HG02884 (cell line): Measurements from ENCODE around the gene UGT1A9.
"Not testable (repeated sequence)": the region's sequence is repeated elsewhere in the genome, so short reads cannot be mapped to it uniquely, and the experiment has no call there.

Source experiments
- ATAC-seq: cut with Tn5 transposase; IDR thresholded peaks from one replicate; pipeline ENCODE4 v1.9.1; 2021; ENCODE audit warnings: mild to moderate bottlenecking, moderate library complexity; ENCODE audit not compliant: unreplicated experiment

The UGT1A9 gene

DNA sequence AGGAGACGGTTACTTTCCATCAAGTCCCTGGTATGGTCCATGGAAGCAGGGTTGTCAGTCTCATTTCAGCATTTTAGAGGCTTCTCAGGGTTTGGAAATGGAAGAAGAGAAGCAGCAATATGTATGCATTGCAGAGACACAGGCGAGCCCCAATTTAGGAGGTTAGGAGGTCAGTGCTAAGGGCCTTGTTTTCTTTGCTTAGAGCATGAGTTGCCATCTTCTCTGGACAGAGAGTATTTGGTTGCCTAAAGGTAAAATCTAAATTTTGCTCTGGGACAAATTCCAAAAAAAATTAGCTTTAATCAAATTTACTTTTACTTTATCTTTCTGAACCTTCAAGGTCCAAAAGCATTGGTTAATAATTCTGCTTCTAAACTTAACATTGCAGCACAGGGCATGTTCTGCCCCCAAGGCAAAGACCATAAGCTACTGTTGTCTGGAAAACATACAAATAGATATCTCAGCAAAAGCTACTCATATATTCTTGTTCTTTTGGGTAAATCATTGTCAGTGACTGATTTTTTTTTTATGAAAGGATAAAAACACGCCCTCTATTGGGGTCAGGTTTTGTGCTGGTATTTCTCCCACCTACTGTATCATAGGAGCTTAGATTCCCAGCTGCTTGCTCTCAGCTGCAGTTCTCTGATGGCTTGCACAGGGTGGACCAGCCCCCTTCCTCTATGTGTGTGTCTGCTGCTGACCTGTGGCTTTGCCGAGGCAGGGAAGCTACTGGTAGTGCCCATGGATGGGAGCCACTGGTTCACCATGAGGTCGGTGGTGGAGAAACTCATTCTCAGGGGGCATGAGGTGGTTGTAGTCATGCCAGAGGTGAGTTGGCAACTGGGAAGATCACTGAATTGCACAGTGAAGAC, at the start of gene UGT1A9:
TSS of gene UGT1A9 (plus strand) at position 609 of the 872 bp plus-strand sequence. CDS start at position 646, 37 bp downstream.
- no peak for ATAC-seq

DNA sequence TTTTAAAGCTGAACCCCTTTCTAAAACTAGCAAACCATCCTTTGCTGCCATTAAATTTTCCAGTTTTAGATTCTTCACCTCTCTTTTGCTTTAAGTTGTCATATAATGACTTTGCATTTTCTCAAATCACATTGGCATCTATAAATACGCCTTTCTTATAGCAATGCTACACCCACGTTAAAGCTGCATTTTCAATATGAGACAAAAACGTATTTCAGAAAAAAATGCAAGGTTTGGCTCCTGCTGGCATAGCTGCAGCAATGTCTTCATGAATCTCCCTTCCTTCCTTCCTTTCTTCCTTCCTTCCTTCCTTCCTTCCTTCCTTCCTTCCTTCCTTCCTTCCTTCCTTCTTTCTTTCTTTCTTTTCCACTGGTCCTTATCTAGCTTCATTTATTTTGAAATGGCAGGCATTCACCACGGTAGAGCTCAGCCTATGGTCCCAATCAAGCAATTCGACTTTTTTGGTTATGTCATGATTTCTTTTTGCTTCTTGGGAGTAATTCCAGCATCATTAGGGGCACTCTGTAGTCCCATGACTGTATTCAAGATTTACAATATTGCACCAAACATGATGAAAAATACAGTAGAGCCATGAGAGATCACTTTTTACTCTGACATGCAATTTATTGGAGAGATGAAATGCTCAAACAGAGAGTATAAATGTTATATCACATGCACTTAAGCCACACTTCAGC, 44.2 kb upstream of the UGT1A9 start:
- ATAC-seq: no peak

DNA sequence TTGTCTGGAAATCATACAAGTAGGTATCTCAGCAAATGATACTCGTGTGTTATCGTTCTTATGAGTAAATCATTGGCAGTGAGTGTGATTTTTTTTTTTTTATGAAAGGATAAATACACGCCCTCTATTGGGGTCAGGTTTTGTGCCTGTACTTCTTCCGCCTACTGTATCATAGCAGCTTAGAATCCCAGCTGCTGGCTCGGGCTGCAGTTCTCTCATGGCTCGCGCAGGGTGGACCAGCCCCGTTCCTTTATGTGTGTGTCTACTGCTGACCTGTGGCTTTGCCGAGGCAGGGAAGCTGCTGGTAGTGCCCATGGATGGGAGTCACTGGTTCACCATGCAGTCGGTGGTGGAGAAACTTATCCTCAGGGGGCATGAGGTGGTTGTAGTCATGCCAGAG, 35.4 kb upstream of the UGT1A9 start, which contains the start of gene UGT1A10:
TSS of gene UGT1A10 (plus strand) at position 143 of the 400 bp plus-strand sequence. CDS start at position 218, 75 bp downstream.
- not testable (repeated sequence) for ATAC-seq

GRCh38 chr2:233638836-233639235, 32.9 kb upstream of the UGT1A9 start:
- ATAC-seq: no peak

DNA sequence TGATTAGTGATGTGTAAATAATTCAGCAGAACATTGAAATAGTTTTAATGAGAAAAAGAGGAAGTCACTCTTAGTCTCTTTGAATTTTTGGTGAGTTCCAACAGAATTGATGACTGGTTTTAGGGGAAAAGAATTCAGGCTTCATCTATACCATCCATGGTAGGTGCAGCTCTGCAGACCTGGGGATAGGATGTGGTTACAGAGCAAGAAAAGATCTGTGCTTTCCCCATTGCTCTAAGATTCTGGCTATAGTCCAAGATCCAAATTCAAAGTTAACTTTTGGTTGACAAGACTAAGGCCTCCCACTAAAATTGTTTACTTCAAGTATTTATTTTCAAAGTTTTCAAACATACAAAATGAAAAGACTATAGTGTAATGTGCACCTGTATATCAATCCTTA, 31.8 kb upstream of the UGT1A9 start:
- no peak for ATAC-seq

DNA sequence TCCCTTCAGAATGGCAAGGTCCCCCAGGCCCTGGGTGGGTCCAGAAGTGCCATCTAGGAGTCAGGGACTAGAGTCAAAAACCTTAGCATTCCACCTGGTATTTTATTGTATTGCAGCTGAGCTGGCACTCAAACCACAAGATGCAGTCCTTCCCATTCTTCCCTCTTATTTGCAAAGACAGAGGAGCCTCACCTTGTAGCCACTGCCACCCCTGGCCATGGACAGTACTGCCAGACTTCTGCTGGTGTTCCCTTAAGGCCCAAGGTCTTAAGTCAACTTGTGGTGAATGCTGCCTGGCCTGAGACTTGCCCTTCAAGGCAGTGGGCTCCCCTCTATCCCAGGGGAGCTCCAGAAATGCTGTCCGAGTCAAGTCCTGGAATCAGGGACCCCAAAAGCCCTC, 28.6 kb upstream of the UGT1A9 start:
- no peak for ATAC-seq

GRCh38 chr2:233646033-233646432, 25.7 kb upstream of the UGT1A9 start:
- not testable (repeated sequence) for ATAC-seq

DNA sequence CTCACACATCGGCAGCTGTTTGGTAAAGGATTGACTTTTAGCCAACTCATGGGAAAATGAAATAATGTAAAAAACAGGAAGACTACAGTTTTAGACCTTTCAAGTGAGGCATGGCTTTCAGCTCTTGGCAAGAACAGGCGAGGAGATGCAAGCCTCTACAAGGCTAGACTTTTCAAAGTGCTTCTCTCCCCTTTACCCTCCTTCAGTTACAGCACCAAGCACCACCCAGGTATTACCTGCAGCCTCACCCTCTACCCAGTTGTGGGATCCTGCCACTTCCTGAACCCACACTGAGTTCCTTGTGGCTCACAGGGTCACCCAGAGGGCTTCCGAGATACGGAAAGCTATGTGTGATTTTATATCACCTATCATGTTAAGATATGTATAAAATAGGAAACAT, 20.7 kb upstream of the UGT1A9 start:
- no peak for ATAC-seq

DNA sequence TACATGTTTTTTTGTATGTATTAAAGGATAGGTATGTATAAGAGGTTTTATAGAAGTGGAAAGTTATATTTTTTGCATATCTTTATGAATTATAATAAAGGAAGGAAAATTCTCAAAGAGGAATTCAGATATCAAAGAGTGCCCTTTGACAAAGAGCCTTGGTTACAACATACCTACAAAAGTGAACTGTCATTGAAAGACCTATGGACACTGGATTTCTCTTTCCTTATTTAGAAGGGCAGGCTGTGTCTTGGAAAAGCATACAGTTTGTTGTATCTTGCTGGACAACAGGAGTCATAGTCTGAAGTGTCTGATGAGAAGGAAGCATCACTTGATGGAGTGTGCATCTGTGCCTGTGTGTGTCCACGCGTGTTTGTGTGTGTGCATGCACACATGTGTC, 20.3 kb upstream of the UGT1A9 start:
- no peak for ATAC-seq

DNA sequence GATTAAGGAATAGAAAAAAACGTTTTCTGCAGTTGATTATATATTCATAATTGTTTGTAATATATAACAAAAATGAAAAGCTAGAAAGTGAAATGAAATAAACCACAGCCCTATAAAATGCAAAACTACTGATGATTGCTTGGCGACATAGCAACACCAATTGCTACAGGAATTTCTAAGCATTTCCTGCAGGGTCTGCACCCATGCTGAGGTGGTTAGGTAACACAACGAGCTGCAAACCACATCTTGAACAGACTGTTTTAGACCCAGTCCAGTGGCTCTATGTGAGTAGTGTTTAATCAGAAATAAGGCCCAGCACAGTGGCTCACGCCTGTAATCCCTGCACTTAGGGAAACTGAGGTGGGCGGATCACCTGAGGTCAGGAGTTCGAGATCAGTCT, 17.2 kb upstream of the UGT1A9 start:
- ATAC-seq: no peak

DNA sequence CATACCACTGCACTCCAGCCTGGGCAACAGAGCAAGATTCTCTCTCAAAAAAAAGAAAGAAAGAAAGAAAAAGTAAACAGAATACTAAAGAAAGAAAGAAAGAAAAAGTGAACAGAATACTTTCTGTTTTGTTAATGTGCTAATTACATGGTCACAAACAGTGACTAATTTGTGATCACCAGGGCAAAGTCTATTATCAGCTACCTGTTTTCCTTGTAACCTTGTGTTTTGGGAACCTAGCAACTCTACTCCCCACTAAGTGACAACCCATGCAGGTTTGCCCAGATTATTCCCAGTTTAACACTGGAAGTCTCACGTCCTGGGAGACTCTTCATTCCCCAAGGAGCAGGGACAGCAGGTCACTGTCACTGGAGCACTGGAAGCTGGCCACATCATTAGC, 16.7 kb upstream of the UGT1A9 start:
- ATAC-seq: no peak

DNA sequence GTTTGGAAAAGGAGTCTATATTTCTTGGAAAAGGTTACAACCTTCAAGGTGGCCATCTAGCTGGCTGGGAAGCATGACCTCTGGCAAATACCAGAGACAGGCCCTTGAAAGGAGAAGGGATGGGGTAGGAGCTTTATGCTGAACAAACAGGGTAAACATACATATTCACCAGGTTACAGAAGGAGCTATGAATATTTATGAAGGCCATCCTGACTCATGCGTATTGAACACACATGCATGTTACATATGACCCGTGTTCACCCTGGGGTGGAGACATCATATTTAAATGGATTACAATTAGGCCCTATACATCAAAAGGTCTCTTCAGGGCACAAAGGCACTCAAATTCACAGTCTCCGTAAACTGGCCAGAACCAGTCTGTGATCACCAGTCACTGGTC, 15.8 kb upstream of the UGT1A9 start:
- not testable (repeated sequence) for ATAC-seq

GRCh38 chr2:233656443-233656842, 15.3 kb upstream of the UGT1A9 start:
- ATAC-seq: no peak

DNA sequence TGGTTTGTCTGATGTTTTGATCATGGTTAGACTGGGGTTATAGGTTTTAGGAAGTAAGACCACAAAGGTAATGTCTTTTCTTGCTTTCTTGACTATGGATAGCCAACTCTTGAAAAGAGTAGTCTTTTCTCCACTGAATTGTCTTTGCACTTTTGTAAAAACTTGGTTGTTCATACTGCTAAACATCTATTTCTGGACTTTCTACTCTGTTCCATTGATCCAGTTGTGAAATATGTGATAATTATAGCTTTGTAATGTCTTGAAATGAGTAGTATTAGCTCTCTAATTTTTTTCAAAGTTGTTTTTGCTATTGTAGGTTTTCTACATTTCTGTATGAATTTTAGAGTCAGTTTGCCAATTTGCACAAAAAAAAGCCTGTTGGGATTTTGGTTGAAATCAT, 13.1 kb upstream of the UGT1A9 start:
- no peak for ATAC-seq

DNA sequence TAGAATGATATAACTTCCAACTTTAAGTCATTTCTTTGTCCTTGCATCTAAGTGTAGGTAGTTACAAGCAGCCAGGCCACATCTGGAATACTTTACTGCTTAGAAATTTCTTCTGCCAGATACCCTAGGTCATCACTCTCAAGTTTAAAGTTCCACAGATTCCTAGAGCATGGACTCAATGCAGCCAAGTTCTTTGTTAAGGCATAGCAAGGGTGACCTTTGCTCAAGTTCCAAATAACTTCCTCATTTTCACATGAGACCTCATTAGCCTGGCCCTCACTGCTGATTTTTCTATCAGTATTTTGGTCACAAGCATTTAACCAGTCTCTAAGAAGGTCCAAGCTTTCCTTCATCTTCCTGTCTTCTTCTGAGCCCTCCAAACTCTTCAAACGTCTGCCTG, 7.8 kb upstream of the UGT1A9 start:
- no peak for ATAC-seq

- ATAC-seq: no peak
Observed at GRCh38 chr2:233668605-233669260, 3.0 kb upstream of the UGT1A9 start.

DNA sequence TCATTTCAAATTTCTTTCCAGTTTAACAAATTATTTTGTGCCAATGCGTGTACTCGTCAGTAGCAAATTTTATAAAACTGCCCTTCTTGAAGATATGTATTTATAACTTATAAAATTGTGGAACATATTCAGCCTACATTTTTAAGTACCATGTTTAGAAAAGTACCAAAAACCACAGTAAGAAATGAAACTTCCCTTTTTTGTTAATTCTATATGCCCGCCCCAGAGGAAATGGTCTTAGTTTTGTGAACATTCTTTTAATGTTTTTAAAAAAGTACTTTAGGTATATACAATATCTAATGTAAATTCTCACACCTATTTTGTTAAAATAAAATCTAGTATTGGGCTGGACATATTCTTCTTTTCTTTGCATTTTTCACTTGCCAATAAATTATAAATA, 1.2 kb downstream of the UGT1A9 start:
- no peak for ATAC-seq

DNA sequence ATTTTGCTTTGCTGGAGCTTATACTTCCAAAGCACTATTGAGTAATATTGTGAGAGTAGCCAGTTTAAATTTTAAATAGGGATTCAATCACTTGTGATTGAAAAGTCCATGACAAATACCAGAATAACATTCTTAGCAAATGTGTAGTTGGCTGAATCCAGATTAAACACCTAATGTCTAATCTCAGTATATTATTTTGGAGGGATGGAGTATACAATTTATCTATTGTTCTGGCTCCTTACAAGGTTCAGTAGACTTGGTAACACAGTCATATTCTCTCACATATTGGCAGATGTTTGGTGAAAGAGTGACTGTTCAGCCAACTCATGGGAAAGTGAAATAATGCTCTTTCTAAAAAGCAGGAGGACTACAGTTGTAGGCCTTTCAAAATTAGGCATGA, 2.2 kb downstream of the UGT1A9 start:
- no peak for ATAC-seq

DNA sequence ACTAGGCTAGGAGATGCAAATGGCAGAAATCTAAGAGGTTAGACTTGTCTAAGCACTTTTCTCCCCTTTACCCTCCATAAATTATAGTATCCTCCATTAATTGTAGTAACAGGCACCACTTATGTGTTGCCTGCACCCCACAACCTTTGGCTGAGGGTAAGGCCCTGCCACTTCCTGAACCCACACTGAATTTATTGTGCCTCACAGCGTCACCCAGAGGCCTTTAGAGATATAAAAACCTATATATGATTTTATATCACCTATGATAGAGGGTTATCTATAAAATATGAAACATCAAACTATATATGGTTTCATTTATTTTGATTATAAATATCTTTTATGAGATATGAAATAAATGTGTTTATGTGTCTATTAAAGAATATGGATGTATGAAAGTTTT, 2.6 kb downstream of the UGT1A9 start:
- no peak for ATAC-seq

GRCh38 chr2:233674995-233675394, 3.3 kb downstream of the UGT1A9 start:
- ATAC-seq: no peak

- ATAC-seq: no peak
Observed at GRCh38 chr2:233676046-233676445, 4.3 kb downstream of the UGT1A9 start.

DNA sequence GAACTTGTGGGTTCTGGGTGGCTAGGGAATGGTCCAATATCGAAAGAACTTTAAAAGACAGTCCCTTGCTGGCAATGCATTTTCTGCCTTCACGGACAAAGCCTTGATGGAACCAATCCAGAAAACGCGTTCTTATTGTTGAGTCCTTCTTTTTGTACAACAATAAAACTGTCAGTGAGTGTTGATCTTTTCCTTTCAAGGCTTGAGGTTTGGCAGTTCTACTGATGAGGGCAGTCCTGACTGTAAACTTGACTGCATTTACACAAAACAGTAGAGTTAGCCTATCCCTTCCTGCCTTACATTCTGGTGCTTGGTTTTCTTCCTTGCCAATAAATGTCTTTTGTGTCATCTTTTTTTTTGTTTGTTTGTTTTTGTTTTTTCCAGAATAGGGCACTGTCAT, 7.5 kb downstream of the UGT1A9 start:
- no peak for ATAC-seq
